Skin of body (tissue), 2 donors: ENCODE results near the gene IQCN. TPM values are rescaled to one million over a fixed set of nuclear protein-coding genes. Genes with fewer than 3 reads are reported as not detected.

ENCODE experiments used
- DNase-seq: peaks from one replicate; lab custom pipeline; 2025; lab: John Stamatoyannopoulos, UW
- total RNA-seq: library from RNA; depleted of rRNA; stranded (reverse); fragments of >200 nt; gene quantifications from one replicate; pipeline ENCODE4 v1.2.3, GENCODE V29; 2014

The IQCN gene
- total RNA-seq, 1 donor from 2014 or later, result 0.99 TPM

- DNase-seq, result no peak
Observed at GRCh38 chr19:18286973-18287635, 12.9 kb upstream of the IQCN start.

- DNase-seq, result no peak
Observed at GRCh38 chr19:18284712-18285360, 10.6 kb upstream of the IQCN start.

GRCh38 chr19:18283338-18283737 is 9.1 kb upstream of the IQCN start:
- no peak for DNase-seq

GRCh38 chr19:18282788-18283141 is 8.5 kb upstream of the IQCN start:
- no peak for DNase-seq

GRCh38 chr19:18282021-18282787 is 8.0 kb upstream of the IQCN start:
- DNase-seq, result peak; percentile 96

GRCh38 chr19:18281082-18282020 is 7.1 kb upstream of the IQCN start, which contains the start of gene JUND:
TSS of gene JUND (minus strand) at chr19:18281622. CDS start at chr19:18281484, 138 bp downstream.
- peak; percentile 97 for DNase-seq

GRCh38 chr19:18280247-18281081 is 6.2 kb upstream of the IQCN start:
- DNase-seq, result peak; percentile 76

GRCh38 chr19:18279516-18280246 is 5.4 kb upstream of the IQCN start:
- DNase-seq, result peak; percentile 93

GRCh38 chr19:18279266-18279515 is 4.9 kb upstream of the IQCN start:
- DNase-seq, result no peak

- peak; percentile 66 for DNase-seq
Observed at GRCh38 chr19:18278521-18279265, 4.4 kb upstream of the IQCN start.

- peak; percentile 76 for DNase-seq
Observed at GRCh38 chr19:18274781-18275356, 617 bp upstream of the IQCN start.

- no peak for DNase-seq
Observed at GRCh38 chr19:18273561-18274218, 562 bp downstream of the IQCN start.

GRCh38 chr19:18271433-18271841 is 2.8 kb downstream of the IQCN start:
- DNase-seq, result peak; percentile 20

GRCh38 chr19:18270326-18270725 is 3.9 kb downstream of the IQCN start:
- no peak for DNase-seq

GRCh38 chr19:18269070-18269723 is 5.1 kb downstream of the IQCN start:
- no peak for DNase-seq

- no peak for DNase-seq
Observed at GRCh38 chr19:18266771-18267686, 7.2 kb downstream of the IQCN start.

GRCh38 chr19:18265582-18265981 is 8.7 kb downstream of the IQCN start:
- DNase-seq, result no peak
